Erythroblast (primary cell): ENCODE data around the gene CDHR3.

ENCODE experiments used
- GATA1 ChIP-seq: IDR thresholded peaks from 2 replicates; pipeline ENCODE4 v1.6.1; 2011; ENCODE audit warnings: low read depth, mild to moderate bottlenecking, control low read depth, low read length, moderate library complexity
- POLR2A ChIP-seq: IDR thresholded peaks from 2 replicates; pipeline ENCODE4 v1.6.1; 2011; ENCODE audit warnings: mild to moderate bottlenecking, low read length

DNA sequence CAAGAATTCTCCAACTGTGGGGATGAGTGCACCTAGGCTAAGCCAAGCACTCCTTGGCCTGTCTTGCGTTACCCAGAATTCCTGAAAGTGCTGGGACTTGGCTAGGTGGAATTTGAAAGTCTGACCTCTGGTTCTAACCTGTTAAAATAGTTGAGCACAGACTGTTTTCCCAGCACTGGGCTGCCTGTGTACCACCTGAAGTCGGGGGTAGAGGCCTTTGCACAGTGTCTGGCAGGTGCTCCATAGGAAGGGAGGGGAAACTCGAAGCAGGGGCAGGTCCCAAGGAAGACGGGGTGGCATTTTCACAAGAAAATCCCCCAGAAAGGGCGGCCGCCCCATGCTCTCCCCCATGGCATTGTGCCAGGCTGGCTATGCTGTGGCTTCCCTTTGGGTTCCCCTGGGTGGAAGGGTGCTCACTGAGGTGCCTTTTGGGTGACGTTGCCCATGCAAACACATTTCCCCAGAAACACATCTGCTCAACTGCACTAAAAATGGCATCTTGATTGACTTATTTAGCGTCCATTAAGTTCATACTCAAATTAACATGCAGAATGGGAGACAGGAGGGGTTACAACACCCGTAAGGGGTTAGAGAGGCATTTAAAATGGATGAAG is 86.2 kb downstream of the CDHR3 start:
- TF ChIP-seq POLR2A (no peak), GATA1 (no peak)
